Thyroid gland (tissue), 4 donors: ENCODE data around the gene SLC66A3.

Experiments
- POLR2A ChIP-seq, 2 donors: fragments of 450-650 bp; IDR thresholded peaks; one replicate each; pipeline ENCODE4 v1.6.1; 2017; ENCODE audit warnings: antibody characterized with exemption in 2 of 2, mild to moderate bottlenecking in 2 of 2, moderate library complexity in 1 of 2
- TF ChIP-seq, protein P1 (sequence below), 6 experiments: fragments of 200-600 bp in 3 of 6; fragments of 450-650 bp in 3 of 6; sonication (generic) in 3 of 6; IDR thresholded peaks; one replicate each; pipeline ENCODE4 v1.5.1; 2016 to 2019; ENCODE audit warnings: antibody characterized with exemption in 6 of 6, mild to moderate bottlenecking in 2 of 6, inconsistent platforms in 1 of 6, moderate library complexity in 1 of 6

GRCh38 chr2:11141319-11141718 lies 13.9 kb upstream of the SLC66A3 start:
- TF ChIP-seq, protein P1, sequence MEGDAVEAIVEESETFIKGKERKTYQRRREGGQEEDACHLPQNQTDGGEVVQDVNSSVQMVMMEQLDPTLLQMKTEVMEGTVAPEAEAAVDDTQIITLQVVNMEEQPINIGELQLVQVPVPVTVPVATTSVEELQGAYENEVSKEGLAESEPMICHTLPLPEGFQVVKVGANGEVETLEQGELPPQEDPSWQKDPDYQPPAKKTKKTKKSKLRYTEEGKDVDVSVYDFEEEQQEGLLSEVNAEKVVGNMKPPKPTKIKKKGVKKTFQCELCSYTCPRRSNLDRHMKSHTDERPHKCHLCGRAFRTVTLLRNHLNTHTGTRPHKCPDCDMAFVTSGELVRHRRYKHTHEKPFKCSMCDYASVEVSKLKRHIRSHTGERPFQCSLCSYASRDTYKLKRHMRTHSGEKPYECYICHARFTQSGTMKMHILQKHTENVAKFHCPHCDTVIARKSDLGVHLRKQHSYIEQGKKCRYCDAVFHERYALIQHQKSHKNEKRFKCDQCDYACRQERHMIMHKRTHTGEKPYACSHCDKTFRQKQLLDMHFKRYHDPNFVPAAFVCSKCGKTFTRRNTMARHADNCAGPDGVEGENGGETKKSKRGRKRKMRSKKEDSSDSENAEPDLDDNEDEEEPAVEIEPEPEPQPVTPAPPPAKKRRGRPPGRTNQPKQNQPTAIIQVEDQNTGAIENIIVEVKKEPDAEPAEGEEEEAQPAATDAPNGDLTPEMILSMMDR (IDR thresholded peaks at IDR 0.05), result no peak
- TF ChIP-seq POLR2A (IDR thresholded peaks at IDR 0.05), result no peak
